Loucy (cell line): Measurements from ENCODE around the gene SLC17A2.

Experiments used
- EZH2phosphoT487 ChIP-seq: fragments of 200-600 bp; IDR thresholded peaks from 2 replicates; pipeline ENCODE4 v1.6.1; 2018; ENCODE audit warnings: antibody characterized with exemption, mild to moderate bottlenecking, moderate library complexity, borderline replicate concordance
- TF ChIP-seq, protein P1 (sequence below): fragments of 200-600 bp; sonication (generic); conservative IDR thresholded peaks from 2 replicates; pipeline ENCODE4 v1.5.1; 2014; ENCODE audit warnings: mild to moderate bottlenecking, antibody characterized with exemption, low read length

DNA sequence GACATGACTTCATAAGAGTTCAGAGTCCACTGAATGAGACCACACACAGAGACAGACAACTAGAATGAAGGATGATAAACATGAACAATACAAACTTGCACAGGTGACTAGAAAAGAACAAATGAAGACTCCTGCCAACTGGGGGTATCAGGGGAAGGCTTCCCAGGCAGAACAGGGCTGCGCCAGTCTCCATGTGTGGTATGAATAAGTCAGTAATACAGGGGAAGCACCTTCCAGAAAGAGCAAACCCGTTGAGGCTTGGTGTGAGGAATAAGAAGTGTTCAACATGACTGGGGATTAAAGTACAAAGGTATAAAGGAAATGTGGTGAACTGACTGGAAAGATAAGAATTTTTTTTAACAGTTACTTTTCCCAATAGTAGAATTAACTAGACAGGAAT is 3.7 kb upstream of the SLC17A2 start:
- TF ChIP-seq, protein P1, sequence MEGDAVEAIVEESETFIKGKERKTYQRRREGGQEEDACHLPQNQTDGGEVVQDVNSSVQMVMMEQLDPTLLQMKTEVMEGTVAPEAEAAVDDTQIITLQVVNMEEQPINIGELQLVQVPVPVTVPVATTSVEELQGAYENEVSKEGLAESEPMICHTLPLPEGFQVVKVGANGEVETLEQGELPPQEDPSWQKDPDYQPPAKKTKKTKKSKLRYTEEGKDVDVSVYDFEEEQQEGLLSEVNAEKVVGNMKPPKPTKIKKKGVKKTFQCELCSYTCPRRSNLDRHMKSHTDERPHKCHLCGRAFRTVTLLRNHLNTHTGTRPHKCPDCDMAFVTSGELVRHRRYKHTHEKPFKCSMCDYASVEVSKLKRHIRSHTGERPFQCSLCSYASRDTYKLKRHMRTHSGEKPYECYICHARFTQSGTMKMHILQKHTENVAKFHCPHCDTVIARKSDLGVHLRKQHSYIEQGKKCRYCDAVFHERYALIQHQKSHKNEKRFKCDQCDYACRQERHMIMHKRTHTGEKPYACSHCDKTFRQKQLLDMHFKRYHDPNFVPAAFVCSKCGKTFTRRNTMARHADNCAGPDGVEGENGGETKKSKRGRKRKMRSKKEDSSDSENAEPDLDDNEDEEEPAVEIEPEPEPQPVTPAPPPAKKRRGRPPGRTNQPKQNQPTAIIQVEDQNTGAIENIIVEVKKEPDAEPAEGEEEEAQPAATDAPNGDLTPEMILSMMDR = no peak
- no peak for TF ChIP-seq EZH2phosphoT487
